Measurements from ENCODE around the gene PAOX.

GRCh38 chr10:133370030-133370786, 8.9 kb upstream of the PAOX start:
- TF ChIP-seq, protein P1, sequence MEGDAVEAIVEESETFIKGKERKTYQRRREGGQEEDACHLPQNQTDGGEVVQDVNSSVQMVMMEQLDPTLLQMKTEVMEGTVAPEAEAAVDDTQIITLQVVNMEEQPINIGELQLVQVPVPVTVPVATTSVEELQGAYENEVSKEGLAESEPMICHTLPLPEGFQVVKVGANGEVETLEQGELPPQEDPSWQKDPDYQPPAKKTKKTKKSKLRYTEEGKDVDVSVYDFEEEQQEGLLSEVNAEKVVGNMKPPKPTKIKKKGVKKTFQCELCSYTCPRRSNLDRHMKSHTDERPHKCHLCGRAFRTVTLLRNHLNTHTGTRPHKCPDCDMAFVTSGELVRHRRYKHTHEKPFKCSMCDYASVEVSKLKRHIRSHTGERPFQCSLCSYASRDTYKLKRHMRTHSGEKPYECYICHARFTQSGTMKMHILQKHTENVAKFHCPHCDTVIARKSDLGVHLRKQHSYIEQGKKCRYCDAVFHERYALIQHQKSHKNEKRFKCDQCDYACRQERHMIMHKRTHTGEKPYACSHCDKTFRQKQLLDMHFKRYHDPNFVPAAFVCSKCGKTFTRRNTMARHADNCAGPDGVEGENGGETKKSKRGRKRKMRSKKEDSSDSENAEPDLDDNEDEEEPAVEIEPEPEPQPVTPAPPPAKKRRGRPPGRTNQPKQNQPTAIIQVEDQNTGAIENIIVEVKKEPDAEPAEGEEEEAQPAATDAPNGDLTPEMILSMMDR (conservative IDR thresholded peaks at IDR 0.05; ENCODE audit: low read depth in 2 of 2): no peak
- no peak for TF ChIP-seq POLR2AphosphoS5 (IDR thresholded peaks at IDR 0.05; ENCODE audit: low read depth)
- TF ChIP-seq ZNF331 (CRISPR knock-in tag; IDR thresholded peaks at IDR 0.05; ENCODE audit: low read depth): no peak
- TF ChIP-seq EZH2phosphoT487 (IDR thresholded peaks at IDR 0.05; ENCODE audit: unreplicated experiment): no peak
- TF ChIP-seq EZH2 (IDR thresholded peaks at IDR 0.05; ENCODE audit: low read depth, unreplicated experiment): no peak

All from GM23338 (cell line).